GM18520 (cell line): ENCODE data around the gene CDH16.
"Not testable (repeated sequence)": the region's sequence is repeated elsewhere in the genome, so short reads cannot be mapped to it uniquely, and the experiment has no call there.

Experiments
- ATAC-seq: cut with Tn5 transposase; IDR thresholded peaks from one replicate; pipeline ENCODE4 v1.9.1; 2021; ENCODE audit not compliant: unreplicated experiment

The CDH16 gene

GRCh38 chr16:66947302-66948065 lies 28.8 kb upstream of the CDH16 start:
- peak; percentile 61 for ATAC-seq

GRCh38 chr16:66946974-66947301 lies 28.3 kb upstream of the CDH16 start:
- ATAC-seq = no peak

GRCh38 chr16:66946541-66946940 lies 27.9 kb upstream of the CDH16 start:
- ATAC-seq = no peak

GRCh38 chr16:66945939-66946338 lies 27.3 kb upstream of the CDH16 start:
- ATAC-seq = no peak

DNA sequence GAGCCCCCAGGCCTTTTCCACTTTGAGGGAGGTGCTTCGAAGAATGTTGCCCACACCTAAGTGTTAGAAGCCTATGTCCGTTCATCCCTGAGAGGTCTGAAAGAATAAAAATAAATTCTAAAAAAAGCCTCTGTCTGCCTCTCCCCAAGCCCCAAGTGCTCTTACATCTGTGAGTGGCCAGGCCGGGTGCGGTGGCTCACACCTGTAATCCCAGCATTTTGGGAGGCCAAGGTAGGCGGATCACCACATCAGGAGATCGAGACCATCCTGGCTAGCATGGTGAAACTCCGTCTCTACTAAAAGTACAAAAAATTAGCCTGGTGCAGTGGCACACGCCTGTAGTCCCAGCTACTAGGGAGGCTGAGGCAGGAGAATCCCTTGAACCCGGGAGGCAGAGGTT lies 26.3 kb upstream of the CDH16 start:
- ATAC-seq = not testable (repeated sequence)

DNA sequence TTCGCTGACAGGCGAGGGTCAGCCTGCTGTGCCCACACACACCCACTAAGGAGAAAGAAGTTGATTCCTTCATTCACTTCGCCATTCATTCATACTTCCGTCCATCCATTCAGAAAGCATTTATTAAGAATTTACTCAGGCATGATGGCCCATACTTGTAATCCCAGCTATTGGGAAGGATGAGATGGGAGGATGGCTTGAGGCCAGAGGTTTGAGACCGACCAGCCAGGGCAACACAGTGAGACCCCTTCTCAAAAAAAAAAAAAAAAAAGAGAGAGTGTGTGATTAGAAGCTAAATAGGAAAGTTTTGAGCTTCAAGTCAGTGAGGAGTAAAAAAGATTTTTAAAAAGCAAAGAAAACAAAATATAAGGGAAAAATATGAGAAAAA lies 25.4 kb upstream of the CDH16 start:
- no peak for ATAC-seq

- no peak for ATAC-seq
Measured at GRCh38 chr16:66943426-66944053, 24.9 kb upstream of the CDH16 start.

DNA sequence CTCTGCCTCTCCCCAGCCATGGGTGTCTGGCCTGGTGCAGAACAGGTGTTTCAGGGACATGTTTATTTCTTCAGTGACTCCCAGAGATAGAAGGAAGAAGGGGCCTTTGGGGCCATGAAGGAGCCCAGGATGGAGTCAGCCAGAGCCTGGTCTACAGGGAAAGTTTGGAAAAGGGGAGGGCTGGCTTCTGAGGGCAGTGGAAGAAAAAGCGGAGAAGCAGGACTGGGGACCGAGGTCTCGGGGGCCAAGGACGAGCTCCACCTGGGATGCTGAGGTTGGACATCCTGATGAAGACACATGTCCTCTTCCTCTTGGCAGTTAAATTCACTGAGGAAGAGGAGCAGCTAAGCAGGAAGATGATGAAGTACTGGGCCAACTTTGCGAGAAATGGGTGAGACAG lies 24.3 kb upstream of the CDH16 start:
- ATAC-seq = no peak

GRCh38 chr16:66940236-66940635 lies 21.6 kb upstream of the CDH16 start:
- no peak for ATAC-seq

- no peak for ATAC-seq
Measured at GRCh38 chr16:66939366-66939765, 20.7 kb upstream of the CDH16 start.

DNA sequence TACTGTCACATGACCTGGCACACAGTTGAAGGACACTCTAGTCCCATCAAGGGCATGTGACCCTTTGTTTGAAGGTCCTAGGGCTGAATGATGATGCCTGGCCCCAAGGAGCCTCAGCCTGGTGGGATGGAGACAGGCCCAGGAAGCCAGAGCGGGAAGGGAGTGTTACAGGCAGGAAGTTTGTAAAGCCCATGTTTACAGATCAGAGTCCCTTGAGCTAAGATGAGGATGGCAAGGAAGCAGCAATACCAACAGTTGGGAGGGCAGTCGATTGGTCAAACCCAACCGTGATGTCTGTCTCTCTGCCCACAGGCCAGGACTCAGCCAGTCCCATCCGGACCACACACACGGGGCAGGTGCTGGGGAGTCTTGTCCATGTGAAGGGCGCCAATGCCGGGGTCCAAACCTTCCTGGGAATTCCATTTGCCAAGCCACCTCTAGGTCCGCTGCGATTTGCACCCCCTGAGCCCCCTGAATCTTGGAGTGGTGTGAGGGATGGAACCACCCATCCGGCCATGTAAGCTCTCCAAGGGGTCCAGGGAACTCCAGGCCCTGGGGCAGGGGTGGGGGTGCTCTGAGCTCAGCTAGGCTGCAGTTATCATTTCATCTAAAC lies 19.1 kb upstream of the CDH16 start:
- ATAC-seq = no peak

GRCh38 chr16:66936889-66937554 lies 18.3 kb upstream of the CDH16 start:
- no peak for ATAC-seq

- no peak for ATAC-seq
Measured at GRCh38 chr16:66936462-66936861, 17.8 kb upstream of the CDH16 start.

- ATAC-seq = no peak
Measured at GRCh38 chr16:66935314-66936011, 16.8 kb upstream of the CDH16 start, which contains the start of gene CES2. Gene CES2 (plus strand): TSS chr16:66935516. CDS start chr16:66935636, 120 bp downstream.

- not testable (repeated sequence) for ATAC-seq
Measured at GRCh38 chr16:66934839-66935313, 16.2 kb upstream of the CDH16 start.

GRCh38 chr16:66934138-66934838 lies 15.6 kb upstream of the CDH16 start, which contains the start of gene CIAO2B:
Gene CIAO2B (minus strand): TSS chr16:66934402. CDS start chr16:66934364, 38 bp downstream.
- peak; percentile 57 for ATAC-seq

DNA sequence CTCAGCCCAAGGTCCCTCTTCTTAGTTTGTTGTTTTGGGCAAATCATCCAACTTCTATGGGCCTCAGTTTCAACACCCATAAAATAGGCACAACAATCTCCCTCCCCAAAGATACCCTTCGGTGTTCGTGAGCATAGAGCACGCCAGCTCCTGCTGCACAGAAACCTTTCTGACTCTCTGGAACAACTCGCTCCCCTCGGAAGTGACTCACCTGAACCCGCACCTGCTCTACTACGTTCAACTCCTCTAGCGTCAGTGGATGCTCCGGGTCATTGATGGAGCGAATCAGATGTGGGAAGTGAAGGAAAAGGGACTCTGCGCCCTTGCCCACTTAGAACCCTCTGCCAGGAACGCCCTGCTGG lies 15.1 kb upstream of the CDH16 start:
- ATAC-seq = peak; percentile 10

DNA sequence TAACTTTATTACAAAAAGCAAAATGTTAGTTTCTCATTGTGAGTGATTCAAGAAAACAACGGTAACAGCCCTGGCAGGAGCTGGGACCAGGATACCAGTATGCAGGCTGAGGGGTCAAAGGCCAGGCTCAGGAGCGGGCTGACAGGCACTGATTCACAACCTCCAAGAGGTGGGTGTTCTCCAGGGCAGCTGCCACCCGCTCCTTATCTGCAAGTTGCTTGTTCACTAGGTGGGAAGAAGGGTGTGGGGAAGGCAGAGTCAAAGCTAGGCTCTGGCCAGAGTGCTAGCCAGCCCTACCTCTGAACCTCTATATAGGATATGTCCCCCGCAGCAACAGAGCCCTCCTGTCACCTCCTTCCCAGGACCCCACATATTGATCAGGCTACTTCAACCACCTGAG lies 13.4 kb upstream of the CDH16 start:
- no peak for ATAC-seq

GRCh38 chr16:66931665-66932064 lies 13.0 kb upstream of the CDH16 start:
- ATAC-seq = no peak

DNA sequence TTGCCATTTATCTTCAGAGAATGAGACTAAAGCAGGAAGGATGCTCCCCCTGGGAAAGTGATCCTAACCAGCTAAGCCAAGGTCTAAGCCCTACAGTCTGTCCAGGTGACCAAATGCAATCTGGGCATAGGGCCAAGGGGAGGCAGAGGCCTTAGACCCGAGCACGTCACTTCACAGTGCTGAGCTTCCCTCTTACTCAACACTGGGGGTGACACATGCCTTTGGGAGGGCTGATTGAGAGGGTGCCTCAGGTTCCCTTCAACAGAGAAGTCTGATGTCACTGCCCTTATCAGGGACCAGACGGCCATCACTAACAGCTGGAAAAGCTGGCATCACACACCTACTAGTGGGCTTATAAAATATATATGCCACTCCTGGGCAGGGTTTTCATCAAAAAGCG lies 11.5 kb upstream of the CDH16 start:
- ATAC-seq = no peak
